ENCODE data around the gene RCSD1.

Gene RCSD1

DNA sequence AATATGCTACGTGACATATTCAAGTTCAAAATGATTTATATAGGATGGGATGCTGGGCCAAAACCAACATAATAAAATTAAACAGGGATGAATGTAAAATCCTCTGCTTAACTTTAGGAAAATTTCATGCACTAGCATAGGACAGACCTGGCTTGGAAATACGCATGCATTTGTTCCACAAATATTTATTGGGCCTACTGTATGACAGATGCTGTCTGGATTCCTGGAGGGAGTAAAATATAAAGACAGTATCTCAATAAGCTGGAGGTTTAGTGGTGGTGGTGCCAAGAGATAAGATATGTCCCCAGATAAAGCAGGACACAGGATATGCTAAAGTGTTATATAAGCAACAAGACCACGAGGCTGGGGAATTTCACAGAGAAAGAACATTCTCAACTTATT is 15.1 kb downstream of the RCSD1 start:
- DNase-seq: no peak

DNA sequence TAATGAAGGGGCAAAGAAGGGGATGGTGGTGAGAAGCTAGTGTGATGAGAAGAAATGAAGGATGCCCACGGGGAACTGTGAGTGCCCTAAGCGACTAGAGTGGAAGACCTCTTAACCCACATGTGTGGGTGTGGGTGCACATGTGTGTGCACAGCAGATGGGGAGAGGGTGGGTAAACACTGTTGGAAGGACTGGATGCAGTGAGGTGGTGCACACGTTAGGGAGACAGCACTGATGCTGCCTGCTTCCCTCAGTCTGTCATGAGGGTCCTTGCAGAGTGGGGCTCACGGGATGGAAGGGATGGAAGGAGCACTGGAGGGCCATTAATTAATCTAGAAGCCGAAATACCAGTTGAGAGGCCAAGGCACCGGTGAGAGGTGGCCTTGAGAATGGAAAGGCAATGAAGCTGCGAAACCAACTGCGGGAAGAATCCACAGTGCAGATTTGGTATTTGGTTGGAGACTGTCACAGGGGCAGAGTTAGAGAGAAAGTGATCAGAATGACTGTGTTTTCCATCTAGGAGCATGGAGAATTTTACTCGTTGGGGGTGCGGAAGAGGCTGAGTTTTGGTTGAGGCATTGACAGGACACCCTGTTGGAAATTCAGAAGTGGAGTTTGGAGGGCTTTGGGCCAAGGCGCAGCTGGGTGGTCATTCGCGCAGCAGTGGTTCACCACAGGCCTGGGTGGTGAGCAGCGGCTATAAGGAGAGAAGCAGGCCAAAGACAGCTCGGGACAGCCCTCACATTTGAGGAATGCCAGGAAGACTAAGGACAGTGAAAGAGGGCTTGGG is 15.8 kb downstream of the RCSD1 start:
- DNase-seq: no peak

DNA sequence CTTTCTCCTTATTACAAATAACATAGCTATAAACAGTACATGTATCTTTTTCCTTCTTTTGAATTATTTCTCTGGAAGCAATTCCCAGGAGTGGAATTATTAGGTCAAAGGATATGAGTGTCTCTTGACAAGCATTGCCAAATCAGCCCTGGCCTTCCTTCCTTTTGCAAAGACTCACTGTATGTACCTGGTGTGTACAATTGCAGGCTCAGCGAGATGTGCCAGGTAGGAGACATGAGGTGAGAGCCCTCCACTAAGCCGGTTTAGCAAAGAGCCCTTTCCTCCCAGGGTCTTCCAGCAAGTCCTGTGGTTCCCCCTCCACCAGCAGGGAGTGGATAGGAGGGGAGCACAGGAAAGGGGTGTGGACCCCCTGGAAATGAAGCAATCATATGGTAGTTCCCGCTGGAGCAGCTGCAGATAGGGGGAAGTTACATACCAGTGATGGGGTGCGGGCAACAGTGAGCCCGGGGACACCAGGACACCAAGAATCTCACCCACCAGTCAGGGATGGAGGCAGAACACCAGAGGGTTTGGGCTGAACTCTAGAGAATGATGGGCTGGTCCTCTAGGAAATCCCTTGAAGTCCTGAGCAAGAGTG is 18.3 kb downstream of the RCSD1 start:
- DNase-seq: no peak

DNA sequence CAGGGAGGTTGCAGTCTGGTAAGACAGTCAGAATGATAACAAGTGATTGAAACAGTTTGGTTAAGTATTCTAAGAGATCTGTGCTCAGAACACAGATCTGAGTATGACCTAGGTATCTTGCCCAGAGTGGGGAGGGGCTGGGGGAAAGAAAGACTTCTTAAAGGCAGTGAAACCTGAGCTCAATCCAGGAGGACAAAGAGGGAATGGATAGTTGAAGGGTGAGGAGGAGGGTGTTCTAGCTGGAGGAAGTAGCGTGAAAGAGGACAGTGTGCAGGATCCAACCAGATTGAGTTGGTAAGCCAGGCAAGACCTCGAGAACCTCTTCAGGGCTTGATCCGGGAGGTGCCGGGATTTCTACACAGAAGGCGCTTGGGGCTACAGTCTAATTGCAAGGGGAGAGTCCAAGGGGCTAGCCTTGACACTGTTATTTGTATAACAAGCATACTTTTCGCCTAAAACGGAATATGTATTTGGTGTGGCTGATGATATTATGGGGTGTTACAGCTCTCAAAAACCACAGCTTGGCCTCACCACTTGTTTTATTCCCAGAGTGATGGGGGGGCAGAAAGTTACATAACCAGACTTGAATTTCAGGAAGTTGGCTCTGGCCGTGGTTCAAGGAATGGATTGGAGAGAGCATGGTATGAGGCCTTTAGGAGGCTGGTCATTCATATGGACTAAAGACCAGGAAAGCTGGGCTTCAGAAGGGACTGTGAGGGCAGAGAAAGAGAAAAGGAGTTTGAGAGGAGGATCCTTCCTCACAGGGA is 19.1 kb downstream of the RCSD1 start:
- DNase-seq: no peak

DNA sequence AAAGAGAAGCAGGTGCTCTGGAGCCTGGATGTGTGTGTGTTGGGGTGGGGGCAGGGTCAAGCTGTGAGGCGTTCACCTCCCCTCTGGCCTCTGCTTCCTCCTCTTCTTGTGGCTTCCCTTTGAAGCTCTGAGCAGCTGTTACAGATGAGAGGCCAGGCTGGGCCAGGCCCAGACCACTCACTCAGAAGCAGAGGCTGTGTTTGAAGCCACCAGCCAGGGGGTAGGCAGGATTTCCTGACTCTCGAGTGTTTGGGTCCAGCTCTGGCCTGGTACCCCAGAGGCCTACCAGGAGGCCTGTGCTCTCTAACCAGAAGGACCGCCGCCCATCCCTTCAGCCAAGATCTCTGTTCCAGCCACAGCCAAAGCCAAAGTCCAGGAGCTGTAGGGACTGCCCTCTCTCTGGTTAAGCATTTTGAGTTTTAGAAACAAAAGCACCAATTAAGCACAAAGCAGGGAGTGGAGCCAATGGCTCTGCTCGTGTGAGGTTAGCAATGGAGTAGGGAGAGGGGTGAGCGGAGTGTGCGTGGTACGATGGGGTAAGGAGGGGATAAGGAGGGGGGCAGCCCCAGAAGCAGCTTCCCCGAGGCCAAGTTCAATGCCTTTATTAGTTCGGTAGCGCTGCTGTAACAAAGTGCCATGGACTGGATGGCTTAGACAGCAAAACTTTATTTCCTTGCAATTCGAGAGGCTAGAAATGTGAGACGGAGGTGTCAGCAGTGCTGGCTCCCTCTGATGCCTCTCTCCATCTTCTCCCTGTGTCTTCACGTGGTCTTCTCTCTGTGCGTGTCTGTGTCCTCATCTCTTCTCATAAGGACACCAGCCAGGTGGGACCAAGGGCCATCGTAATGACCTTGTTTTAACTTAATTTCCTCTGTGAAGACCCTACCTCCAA is 20.5 kb downstream of the RCSD1 start:
- DNase-seq: no peak

DNA sequence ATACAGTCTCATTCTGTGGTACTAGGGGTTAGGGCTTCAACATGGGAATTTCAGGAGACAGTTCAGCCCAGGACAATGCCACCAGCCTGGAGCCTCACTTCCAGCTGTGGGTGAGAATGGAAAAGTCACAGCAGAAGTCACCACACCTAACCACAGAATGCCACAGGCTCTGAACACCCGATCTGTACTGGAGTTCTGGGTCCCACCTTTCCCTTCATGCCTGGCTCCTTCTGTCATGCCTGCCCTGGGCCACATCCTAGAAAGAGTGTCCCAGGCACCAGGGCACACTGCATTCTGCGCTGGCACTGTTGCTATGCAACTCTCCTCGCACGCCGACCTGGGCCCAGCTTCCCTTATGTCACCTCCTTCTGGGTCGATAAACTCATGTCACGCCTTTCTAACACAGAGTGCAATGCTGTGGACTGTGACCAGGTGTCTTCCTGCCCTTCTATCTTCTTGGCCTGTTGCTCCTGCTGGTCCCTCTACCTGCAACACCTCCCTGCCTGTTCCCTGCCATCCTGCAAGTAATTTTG is 21.2 kb downstream of the RCSD1 start:
- no peak for DNase-seq

DNA sequence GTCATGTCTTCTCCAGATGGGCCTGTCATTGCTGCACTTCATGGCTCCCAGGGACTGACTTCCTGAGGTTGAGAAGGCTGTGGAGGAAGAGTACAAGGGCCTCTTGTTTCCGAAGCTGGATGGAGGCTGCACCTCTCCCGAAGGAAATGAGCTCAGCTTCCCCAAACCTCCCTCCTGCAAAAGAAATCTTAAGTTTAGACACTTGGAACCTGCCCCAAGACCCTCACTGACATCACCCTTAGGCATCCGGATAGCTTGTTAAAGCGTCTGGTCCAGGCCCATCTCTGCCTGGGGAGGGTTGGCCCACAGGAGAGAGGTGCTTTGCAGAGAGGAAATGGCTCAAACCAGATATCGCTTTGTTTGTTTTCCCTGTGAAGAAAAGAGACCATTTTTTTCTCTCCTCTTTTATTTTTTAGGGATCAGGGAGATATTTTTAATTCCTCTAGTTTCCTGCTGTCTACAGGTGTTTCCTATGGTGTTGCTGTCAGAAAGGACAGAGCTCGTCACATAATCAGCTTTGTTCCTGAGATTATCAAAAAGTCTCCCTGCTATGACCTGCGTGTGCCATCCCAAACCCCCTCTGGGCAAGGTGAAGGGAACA is 25.0 kb downstream of the RCSD1 start:
- no peak for DNase-seq

DNA sequence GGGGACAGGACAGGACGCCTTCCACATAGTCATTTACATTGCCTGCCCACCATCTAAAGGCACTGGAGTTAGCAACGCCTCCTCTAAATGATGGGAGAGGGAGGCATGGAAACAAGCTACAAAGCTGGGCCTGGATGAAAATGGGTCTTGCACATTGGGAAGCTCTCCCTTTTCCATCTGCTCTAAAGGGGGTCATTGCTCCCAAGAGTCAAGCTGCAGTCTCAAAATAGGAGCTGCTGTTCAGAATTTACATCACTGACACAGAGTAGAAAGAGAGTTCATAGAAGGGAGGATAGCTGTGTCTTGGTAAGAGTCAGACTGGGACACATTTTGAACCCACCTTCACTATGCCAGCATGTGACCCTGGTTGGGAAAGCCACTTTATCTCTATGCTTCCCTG is 26.6 kb downstream of the RCSD1 start:
- DNase-seq: no peak

DNA sequence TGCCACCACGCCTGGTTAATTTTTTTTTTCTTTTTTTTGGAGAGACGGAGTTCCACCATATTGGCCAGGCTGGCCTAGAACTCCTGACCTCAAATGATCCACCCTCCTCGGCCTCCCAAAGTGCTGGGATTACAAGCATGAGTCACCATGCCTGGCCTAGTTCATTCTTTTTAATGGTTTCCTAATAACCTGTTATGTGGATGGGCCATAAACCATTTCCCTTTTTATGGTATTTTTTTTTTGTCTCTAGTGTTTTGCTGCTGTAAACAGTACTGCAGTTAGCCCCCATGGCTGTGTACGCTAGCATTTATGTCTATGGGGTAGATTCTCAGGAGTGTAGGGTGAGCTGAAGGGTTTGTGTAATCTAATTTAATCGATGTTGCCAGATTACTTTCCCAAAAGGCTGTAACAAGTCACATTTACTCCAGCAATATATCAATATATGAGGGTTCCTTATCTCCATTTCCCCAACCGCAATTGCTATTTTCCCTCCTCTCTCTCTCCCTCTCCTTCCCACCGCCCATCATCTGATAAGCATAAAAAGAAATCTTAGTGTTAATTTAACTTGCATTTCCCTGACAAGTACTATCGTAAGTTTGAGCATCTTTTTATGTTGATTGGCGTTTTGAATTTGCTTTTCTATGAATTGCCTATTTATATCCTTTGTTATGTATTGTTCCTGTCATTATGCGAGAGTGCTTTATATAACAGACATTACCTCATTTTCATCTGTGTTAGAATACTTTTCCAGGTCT is 28.7 kb downstream of the RCSD1 start:
- no peak for DNase-seq

DNA sequence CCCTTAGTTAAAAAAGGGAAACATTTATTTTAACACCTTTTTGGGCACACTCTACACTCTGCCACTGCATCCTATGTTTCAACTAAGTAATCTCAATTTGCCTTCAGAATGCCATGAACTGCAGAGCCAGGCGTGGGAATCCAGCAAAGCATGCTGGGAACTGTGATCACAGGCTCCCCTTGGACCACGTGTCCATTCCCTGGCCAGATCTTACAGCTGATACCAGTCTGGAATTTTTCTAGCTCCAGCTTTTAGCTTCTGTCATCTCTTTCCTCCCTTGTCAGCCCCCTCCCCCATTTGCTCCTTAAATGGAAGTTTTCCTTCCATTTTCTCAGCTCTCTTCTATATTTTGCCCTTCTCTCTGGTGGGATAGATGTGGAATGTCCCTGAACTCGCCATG is 29.4 kb downstream of the RCSD1 start:
- DNase-seq: no peak

DNA sequence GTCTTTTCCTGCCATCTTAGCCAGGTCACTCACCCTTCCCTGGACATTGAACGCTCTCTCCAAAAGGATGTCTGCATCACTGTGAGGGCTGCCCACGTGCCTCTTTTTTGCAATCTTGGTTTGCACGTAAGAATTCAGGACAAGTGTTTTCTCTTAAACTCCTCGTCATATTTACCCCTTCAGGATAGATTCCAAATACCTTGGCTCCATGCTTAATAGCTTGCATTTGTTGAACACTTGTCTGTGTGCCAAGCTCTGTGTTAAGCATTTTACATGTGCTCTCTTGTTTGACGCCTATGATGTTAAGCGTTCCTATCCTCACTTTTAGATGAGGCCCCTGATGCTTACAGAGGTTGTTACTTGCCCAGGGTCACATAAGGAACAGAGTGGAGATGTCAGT is 29.8 kb downstream of the RCSD1 start:
- DNase-seq: no peak

DNA sequence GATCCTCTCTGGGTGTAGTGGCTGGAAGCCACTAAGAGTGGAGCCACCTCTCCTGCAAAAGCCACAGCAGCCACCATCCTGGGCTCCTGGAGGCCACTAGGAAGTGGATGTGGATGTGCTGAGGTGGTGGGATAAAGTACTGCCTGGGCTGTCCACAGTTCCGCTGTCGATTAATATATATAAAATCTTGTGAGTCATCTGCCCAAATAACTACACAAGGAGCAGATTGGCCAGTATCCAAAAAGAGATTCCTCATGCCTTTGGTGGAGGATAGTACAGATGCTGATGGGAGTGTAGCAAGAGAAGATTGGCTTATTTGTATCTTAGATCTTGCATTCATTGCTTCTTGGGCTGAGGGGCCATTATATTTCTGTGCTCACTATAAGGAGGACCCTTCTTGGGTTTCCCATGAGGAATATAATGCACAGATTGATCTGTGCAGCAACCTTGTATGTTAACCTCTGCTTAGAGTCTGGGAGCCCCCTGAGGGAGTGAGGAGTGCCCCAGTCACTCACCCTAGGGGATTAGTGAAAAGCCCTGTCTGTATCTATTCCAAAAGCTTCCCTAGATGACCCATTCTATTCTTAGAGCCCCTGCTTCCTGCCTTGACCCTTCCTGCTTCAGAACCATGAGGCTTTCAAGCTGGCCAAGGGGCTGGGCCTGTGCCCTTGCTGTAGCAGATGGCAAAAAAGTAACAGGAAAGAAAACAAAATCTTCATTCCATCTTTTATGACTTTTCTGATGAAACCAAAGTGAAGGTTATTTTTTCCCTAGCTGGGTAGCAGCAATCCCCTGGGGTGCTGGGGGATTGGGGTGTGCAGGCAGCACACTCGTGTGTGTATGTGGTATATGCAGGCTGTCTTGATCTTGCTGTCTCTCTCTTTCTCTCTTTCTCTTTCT is 31.7 kb downstream of the RCSD1 start:
- no peak for DNase-seq

DNA sequence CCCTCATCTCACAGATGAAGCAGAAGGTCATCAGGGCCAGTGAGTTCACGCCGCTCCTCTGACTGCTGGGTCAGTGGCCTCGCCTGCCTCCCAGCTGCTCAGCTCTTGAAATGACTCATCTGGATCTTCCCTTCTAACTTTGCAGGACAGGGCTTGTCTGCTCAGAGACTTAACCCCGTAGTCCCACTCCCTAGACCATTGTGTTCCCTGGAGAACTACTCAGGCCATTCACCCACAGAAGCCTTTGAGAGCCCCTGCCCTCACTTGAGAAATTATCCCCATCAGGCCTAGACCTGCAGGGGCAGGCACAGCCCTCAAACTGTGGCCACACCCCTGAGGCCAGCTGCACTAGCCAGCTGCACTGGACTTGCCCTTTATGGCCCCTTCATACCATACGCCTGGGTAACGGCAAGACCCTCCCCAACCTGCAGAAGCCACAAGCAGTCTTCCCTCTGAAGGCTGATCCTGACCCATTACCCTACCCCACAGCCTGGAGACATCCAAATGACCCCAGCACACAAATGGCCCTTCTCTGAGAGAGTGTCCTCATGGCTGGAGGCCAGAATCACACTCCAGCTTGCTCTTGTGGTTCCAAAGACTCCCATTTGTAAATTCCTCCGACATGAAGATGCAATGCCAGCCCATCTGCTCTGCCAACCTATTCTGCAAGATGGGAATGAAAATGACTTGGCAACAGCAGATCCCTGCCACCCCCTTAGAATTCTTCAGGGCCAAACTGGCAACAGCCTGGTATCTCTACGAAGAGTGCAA is 33.2 kb downstream of the RCSD1 start:
- DNase-seq: no peak

DNA sequence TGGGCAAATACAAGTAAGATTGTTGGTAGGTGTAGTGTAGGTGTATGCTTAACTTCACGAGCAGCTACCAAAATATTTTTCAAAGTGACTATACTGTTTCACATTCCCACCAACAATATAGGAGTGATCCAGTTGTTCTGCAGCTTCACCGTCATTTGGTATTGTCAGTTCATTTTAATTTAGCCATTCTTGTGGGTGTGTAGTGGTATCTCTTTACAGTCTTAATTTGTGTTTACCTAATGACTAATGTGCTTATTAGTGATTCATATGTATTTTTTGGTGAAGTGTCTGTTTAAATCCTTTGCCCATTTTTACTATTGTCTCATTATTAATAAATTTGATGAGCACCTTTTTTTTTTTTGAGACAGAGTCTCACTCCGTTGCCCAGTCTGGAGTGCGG is 35.4 kb downstream of the RCSD1 start:
- no peak for DNase-seq

DNA sequence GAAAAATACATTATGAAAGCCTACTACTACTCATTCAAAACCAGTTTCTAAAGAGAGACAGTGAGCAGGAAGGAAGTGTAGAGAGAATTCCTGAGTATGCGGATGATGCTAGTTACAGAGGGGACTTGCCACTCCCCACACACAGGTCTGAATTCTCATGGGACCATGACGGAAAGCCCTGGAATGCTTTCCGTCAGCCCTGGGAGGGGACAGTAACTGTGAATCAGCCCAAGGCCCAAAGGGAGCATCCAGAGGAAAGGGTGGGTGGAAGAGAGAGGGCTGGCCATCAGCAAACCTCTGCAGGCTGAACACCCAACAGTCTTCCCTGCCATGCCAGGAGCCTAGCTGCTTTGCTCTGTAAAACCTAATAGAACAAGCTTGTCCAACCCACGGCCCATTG is 36.4 kb downstream of the RCSD1 start:
- DNase-seq: no peak

DNA sequence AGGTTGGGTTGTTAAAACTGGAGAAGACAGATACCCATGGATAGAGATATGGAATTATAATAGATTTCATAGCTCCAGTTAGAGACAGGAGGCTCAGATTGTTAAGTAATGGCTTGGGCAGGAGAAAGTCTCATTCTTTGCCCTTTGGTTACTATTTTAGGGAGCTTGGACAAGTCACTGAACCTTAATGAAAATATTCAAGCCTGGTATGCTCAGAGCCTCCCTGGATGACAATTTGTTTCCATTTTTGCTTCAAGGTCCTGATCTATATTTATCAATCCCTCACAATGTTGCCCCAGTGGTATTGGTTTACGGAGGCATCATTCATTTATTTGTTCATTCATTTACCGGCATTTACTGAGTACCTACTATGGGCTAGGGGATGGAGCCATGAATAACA is 37.5 kb downstream of the RCSD1 start:
- DNase-seq: no peak

DNA sequence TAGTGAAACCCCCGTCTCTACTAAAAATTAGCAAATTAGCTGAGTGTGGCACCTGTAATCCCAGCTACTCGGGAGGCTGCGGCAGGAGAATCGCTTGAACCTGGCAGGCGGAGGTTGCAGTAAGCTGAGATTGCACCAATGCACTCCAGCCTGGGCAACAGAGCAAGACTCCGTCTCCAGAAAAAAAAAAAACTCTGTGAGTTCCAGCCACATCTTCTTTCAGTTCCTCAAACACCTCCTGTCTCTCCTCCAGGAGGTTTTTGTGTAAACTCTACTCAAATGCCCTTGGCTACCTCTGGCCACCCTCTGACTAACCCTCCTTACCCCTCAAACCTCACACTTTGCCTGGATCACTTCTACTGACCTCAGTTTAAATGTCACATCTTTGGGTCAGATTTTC is 38.1 kb downstream of the RCSD1 start:
- no peak for DNase-seq

DNA sequence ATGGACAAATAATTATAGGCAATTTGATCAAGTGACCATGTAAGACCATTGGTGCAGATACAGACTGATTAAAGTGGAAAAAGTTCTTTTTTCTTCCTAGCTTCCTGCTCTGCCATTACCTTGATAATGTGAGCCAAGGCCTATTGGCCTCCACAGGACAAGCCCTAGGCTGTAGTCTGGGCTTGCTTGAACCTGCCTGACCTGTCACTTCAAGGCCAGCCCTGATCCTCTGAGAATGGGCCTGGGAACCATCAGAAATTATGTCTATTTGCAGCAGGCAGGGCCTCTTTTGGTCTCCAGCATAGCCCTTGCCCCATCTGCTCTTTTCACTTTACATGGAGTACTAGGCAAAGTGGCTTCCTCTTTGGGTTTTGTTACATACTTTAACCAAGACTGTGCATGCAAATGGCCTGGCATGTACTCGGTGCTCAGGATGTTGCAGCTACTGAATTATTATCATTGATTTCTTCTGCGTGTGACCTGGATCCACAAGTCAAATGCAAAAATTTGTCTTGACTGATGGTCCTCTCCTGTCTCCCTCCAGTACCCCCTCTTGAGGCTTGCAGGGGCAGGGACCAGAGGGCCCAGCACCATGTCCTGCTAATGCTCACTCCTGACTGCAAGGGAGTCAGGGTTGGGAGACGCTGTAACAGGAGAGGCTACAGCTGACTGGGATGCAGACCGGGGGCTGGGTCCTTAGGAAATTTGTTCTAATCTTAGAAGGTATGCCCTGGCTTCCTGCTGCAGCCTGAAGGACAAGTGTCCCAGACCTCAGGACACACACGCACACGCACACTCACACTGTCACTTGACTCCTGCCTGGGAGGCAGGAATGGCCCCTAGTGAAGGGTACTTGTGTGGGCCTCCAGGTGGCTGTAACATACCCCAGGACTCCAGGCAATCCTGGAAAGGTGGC is 39.4 kb downstream of the RCSD1 start:
- no peak for DNase-seq

DNA sequence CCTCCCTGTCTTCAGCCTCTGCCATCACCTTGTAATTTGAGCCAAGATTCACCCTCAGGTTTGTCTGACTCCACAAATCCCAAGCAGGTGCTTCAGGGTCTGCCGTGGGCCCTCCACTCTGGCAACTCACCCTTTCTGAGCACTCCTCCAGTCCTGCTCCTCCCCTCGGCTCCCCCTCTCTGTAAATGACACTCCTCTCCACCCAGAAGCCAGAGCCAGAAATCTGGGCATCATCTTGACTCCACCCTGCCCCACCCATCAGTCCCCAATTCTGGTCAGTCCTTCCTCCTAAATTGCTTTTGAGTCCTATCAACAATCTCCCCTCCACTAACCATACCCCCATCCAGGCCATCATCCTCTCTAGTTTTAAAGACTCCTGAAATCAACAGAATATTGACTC is 40.5 kb downstream of the RCSD1 start:
- DNase-seq: no peak
